Stomach smooth muscle (tissue), 2 donors: ENCODE data around the gene PALLD.

Experiments used
- H3K27ac ChIP-seq: one replicate; pipeline ENCODE4 v1.7.0; 2013; ENCODE audit warnings: mild to moderate bottlenecking, low read length, inconsistent platforms
- H3K27me3 ChIP-seq, 2 donors: one replicate each; pipeline ENCODE4 v1.7.0; 2013; ENCODE audit warnings: low read length in 2 of 2; ENCODE audit not compliant: insufficient read depth in 2 of 2, control insufficient read depth in 1 of 2
- H3K36me3 ChIP-seq, 2 donors: one replicate each; pipeline ENCODE4 v1.7.0; 2013; ENCODE audit warnings: low read length in 2 of 2; ENCODE audit not compliant: control insufficient read depth in 2 of 2, insufficient read depth in 2 of 2
- H3K4me1 ChIP-seq: one replicate; pipeline ENCODE4 v1.7.0; 2013; ENCODE audit warnings: low read length; ENCODE audit not compliant: control insufficient read depth, insufficient read depth
- H3K4me3 ChIP-seq, 2 donors: one replicate each; pipeline ENCODE4 v1.7.0; 2013; ENCODE audit warnings: low read length in 2 of 2
- H3K9ac ChIP-seq, 2 donors: one replicate each; pipeline ENCODE4 v1.7.0; 2013; ENCODE audit warnings: low read length in 2 of 2, mild to moderate bottlenecking in 1 of 2
- H3K9me3 ChIP-seq, 2 donors: one replicate each; pipeline ENCODE4 v1.7.0; 2013; ENCODE audit warnings: low read length in 2 of 2; ENCODE audit not compliant: control insufficient read depth in 2 of 2
- donor health status: healthy.
- donor health status: Pancreatic carcinoma.

The PALLD gene

DNA sequence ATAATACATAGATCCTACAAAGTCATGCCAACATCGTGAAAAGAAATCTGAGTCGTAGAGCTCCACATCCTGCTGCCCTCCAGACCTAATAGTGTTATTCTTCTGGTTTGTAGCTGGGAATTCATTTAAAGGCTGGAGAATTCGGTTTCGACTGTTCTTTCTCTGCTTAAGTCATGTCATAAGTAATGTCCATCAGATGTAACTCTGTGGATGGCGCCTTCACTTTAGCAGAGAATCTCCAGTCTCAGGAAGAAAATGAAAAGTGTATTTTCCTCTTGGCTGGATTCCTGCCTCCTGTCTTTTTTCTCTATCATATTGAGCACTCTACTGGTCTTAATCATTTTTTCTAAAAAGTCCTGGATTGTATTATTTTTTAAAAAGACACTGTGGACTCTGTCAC lies 117.0 kb downstream of the PALLD start:
- Histone ChIP-seq H3K27me3 (no peaks in the 10 kb centered on the region), H3K9me3 (no peaks in the 10 kb centered on the region), H3K4me1 (no peaks in the 10 kb centered on the region), H3K9ac (no peak overlapping the region), H3K4me3 (no peak overlapping the region), H3K27ac (no peak overlapping the region), H3K36me3 (no peaks in the 10 kb centered on the region)

DNA sequence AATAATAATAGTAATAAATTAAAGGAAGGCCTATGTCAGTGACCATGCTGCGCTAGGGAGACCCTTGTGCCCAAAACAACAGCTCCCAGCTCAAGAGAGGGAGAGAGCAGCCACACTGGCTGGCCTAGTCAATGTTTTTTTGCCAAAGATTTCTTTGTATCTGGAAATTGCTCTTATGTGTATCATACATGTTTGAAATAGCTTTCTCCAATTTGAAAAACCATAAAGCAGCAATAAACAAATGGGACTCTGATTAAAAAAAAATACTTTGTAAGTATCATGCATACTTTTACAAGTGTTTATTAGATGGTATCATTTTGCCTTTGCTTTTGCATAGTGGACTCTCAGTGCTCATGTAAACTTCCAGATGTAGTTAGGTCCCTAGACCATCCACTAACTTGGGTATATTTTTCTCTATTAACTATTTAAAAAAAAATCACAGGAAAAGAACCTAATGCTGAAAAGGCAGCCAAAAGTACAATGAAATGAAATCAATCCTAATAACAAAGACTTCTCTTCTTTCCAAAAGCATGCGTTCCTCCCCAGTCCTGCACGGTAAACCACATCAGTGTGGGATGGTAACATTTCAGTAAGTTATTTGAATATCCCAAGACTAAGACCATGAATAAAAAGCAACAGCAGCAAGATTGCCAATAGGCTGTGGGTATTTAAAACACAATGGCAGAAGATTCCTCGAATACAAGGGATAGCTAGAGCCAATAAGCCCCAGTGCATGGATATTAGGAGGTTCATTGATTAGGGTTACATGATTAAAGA lies 117.6 kb downstream of the PALLD start:
- Histone ChIP-seq H3K4me1 (no peaks in the 10 kb centered on the region), H3K4me3 (no peak overlapping the region), H3K9me3 (no peaks in the 10 kb centered on the region), H3K36me3 (no peaks in the 10 kb centered on the region), H3K27ac (no peak overlapping the region), H3K9ac (no peak overlapping the region), H3K27me3 (no peaks in the 10 kb centered on the region)

DNA sequence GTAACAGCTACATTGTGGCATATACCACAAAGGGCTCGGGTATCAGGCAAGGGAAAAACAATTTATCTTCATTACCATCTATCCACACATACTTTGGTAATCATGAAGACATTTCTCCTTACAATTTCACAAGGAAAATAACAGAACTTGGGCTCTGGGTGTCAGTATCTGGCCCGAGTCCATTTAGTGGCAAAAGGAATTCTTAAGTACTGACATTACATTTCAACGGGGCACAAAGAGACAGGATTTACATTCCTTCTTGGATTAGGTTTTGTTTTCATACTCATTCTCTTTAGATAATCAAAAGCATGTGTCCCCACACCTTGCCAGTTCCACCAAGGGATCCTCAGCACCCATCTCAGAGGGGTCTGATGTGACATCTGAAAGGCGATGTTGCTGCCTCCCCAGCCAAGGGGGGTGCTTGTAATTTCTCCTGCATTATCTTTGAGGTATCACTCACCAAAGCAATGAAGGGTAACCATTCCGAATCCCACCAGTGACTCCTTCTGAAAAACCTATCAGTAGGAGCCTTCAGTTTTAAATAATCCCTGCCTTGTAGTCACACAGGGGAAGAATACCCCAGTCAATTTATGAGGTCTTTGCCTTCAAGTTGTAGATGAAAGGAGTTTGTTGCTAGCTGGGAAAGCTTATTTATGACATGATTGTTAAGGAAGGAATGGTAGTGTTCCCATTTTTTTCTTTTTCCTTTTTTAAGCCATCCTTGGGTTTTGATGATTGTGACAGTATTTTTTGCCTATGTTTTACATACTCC lies 118.6 kb downstream of the PALLD start:
- Histone ChIP-seq H3K4me1 (no peaks in the 10 kb centered on the region), H3K9ac (no peak overlapping the region), H3K27me3 (no peaks in the 10 kb centered on the region), H3K9me3 (no peaks in the 10 kb centered on the region), H3K27ac (no peak overlapping the region), H3K36me3 (no peaks in the 10 kb centered on the region), H3K4me3 (no peak overlapping the region)

GRCh38 chr4:168618577-168619265 lies 121.9 kb downstream of the PALLD start:
- Histone ChIP-seq H3K9me3 (no peaks in the 10 kb centered on the region), H3K36me3 (no peaks in the 10 kb centered on the region), H3K4me3 (no peak overlapping the region), H3K4me1 (no peaks in the 10 kb centered on the region), H3K27me3 (no peaks in the 10 kb centered on the region), H3K27ac (no peak overlapping the region), H3K9ac (no peak overlapping the region)

DNA sequence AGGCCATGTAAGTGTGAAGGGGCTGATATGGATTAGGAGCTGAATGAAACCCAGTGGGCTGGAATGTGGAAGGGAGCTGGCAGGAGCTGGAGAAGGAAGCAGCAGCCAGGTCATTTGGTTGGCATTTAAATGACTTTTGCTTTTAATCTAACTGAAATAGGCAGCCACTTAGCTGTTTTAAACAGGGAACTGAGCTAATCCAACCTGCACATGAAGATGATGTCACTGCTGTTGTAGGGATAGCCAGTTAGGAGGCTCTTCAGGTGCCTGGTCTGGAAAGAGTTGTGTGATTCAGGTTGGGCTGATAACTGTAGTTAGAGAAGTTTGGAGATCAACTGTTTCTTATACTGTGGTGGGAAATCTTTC lies 122.4 kb downstream of the PALLD start:
- H3K36me3 ChIP-seq = no peaks in the 10 kb centered on the region

DNA sequence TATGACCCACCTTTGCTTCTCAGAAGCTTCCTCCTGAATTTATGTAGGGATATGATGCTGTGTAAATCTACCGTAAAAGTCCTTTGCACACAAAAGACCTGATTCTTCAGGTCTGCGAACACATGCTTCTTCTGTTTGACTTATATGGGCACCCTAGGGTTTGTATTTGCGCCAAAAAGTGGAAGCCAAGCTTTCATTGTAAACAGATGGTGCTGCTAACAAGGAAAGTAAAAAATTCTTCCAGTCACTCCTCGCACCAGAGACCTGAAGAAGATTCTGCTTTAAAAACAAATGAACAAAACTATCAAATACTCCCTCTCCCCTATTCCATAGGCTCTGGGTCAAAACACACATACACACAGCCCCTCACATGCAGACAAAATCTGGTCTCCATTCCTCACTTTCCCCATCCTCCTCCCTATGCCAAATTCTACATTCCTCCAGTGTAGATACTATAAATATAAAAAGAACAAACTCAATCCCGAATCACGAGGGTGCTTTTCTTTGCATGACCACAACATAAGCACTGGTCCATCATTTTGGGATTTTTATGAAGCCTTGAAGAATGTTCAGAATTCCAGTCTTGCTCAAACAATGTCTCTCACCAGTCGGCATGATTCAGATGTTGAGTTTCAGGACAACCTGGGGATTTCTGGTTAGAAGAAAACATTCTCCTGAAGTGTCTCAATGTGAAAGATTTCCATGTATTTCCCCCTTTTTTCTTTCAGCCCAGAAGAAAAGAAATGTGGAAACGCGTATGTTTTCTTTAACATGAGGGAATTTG lies 125.1 kb downstream of the PALLD start:
- H3K9me3 ChIP-seq = no peaks in the 10 kb centered on the region
- no peak overlapping the region for H3K27ac ChIP-seq
- no peaks in the 10 kb centered on the region for H3K27me3 ChIP-seq
- H3K36me3 ChIP-seq = no peaks in the 10 kb centered on the region
- H3K4me1 ChIP-seq = no peaks in the 10 kb centered on the region
- H3K9ac ChIP-seq = no peak overlapping the region
- H3K4me3 ChIP-seq = no peak overlapping the region

More for the DNA sequence above, 122.4 kb downstream of the PALLD start:
- Histone ChIP-seq H3K27ac (no peak overlapping the region), H3K4me1 (no peaks in the 10 kb centered on the region), H3K9me3 (no peaks in the 10 kb centered on the region), H3K9ac (no peak overlapping the region), H3K27me3 (no peaks in the 10 kb centered on the region), H3K4me3 (no peak overlapping the region)

GRCh38 chr4:168622600-168622999 lies 125.7 kb downstream of the PALLD start:
- Histone ChIP-seq H3K9me3 (no peaks in the 10 kb centered on the region), H3K4me3 (no peak overlapping the region), H3K9ac (no peak overlapping the region), H3K36me3 (no peaks in the 10 kb centered on the region), H3K27ac (no peak overlapping the region), H3K27me3 (no peaks in the 10 kb centered on the region), H3K4me1 (no peaks in the 10 kb centered on the region)

- no peak overlapping the region for H3K4me3 ChIP-seq
- H3K9me3 ChIP-seq = no peaks in the 10 kb centered on the region
- H3K4me1 ChIP-seq = no peaks in the 10 kb centered on the region
- no peaks in the 10 kb centered on the region for H3K36me3 ChIP-seq
- no peak overlapping the region for H3K27ac ChIP-seq
- H3K9ac ChIP-seq = no peak overlapping the region
- no peaks in the 10 kb centered on the region for H3K27me3 ChIP-seq
Observed at GRCh38 chr4:168623011-168623410, 126.2 kb downstream of the PALLD start.

- Histone ChIP-seq H3K4me1 (no peaks in the 10 kb centered on the region), H3K9me3 (no peaks in the 10 kb centered on the region), H3K27ac (no peak overlapping the region), H3K36me3 (no peaks in the 10 kb centered on the region), H3K27me3 (no peaks in the 10 kb centered on the region), H3K4me3 (no peak overlapping the region), H3K9ac (no peak overlapping the region)
Observed at GRCh38 chr4:168623484-168623883, 126.6 kb downstream of the PALLD start.

DNA sequence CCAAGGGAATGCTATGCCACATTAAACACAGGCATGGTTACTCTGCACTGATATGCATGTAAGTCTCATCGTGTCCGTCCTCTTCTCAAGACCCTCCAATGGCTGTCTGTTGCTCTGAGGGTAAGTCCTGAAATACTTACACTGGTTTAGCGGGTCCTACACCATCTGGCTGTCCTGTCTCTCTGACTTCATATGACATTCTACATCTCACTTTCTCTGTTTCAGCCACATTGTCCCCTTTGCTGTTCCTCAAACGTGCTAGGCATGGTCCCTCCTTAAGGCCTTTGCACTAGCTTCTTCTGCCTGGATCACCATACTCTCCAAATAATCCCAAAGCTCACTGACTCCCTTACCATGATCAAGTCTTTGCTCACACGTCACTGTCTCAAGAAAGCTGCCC lies 131.4 kb downstream of the PALLD start:
- no peak overlapping the region for H3K9ac ChIP-seq
- H3K4me1 ChIP-seq = peaks cover 11% of the 10 kb centered on the region
- no peaks in the 10 kb centered on the region for H3K36me3 ChIP-seq
- no peak overlapping the region for H3K27ac ChIP-seq
- no peaks in the 10 kb centered on the region for H3K27me3 ChIP-seq
- no peaks in the 10 kb centered on the region for H3K9me3 ChIP-seq
- H3K4me3 ChIP-seq = no peak overlapping the region
